Epidermal melanocyte (primary cell): Measurements from ENCODE around the gene SPIN1.
"Not testable (repeated sequence)": the region's sequence is repeated elsewhere in the genome, so short reads cannot be mapped to it uniquely, and the experiment has no call there.

Source experiments
- DNase-seq: peaks from one replicate; pipeline ENCODE4 v3.0.0; 2011; ENCODE audit warnings: low spot score; ENCODE audit not compliant: insufficient read length

The SPIN1 gene

GRCh38 chr9:88388203-88388885, at the start of gene SPIN1:
SPIN1 (plus strand) TSS chr9:88388444; CDS start chr9:88426540, 38,096 bp downstream.
- peak; percentile 75 for DNase-seq

GRCh38 chr9:88339317-88339716, 48.9 kb upstream of the SPIN1 start:
- DNase-seq = no peak

- DNase-seq = no peak
Observed at GRCh38 chr9:88342246-88342645, 46.0 kb upstream of the SPIN1 start.

GRCh38 chr9:88344013-88344412, 44.2 kb upstream of the SPIN1 start:
- DNase-seq = no peak

GRCh38 chr9:88350354-88350753, 37.9 kb upstream of the SPIN1 start:
- DNase-seq = not testable (repeated sequence)

- no peak for DNase-seq
Observed at GRCh38 chr9:88355166-88355565, 33.1 kb upstream of the SPIN1 start.

- not testable (repeated sequence) for DNase-seq
Observed at GRCh38 chr9:88357250-88357649, 31.0 kb upstream of the SPIN1 start.

- no peak for DNase-seq
Observed at GRCh38 chr9:88358723-88359122, 29.5 kb upstream of the SPIN1 start.

GRCh38 chr9:88359974-88360373, 28.3 kb upstream of the SPIN1 start:
- no peak for DNase-seq

- no peak for DNase-seq
Observed at GRCh38 chr9:88362681-88363080, 25.6 kb upstream of the SPIN1 start.

- DNase-seq = no peak
Observed at GRCh38 chr9:88363661-88364060, 24.6 kb upstream of the SPIN1 start.

GRCh38 chr9:88364706-88365105, 23.5 kb upstream of the SPIN1 start:
- no peak for DNase-seq

GRCh38 chr9:88370346-88370745, 17.9 kb upstream of the SPIN1 start:
- no peak for DNase-seq

- DNase-seq = no peak
Observed at GRCh38 chr9:88372103-88372654, 16.1 kb upstream of the SPIN1 start.

GRCh38 chr9:88373045-88373444, 15.2 kb upstream of the SPIN1 start:
- no peak for DNase-seq

- DNase-seq = no peak
Observed at GRCh38 chr9:88378317-88378716, 9.9 kb upstream of the SPIN1 start.

GRCh38 chr9:88379352-88379751, 8.9 kb upstream of the SPIN1 start:
- DNase-seq = no peak

- DNase-seq = no peak
Observed at GRCh38 chr9:88380118-88380517, 8.1 kb upstream of the SPIN1 start.

GRCh38 chr9:88381322-88381721, 6.9 kb upstream of the SPIN1 start:
- not testable (repeated sequence) for DNase-seq

GRCh38 chr9:88383176-88383575, 5.1 kb upstream of the SPIN1 start:
- no peak for DNase-seq

GRCh38 chr9:88386137-88386536, 2.1 kb upstream of the SPIN1 start:
- DNase-seq = not testable (repeated sequence)

- no peak for DNase-seq
Observed at GRCh38 chr9:88387036-88387551, 1.1 kb upstream of the SPIN1 start.

- no peak for DNase-seq
Observed at GRCh38 chr9:88387552-88388202, 567 bp upstream of the SPIN1 start.
